ENCODE results near the gene HBS1L.

DNA sequence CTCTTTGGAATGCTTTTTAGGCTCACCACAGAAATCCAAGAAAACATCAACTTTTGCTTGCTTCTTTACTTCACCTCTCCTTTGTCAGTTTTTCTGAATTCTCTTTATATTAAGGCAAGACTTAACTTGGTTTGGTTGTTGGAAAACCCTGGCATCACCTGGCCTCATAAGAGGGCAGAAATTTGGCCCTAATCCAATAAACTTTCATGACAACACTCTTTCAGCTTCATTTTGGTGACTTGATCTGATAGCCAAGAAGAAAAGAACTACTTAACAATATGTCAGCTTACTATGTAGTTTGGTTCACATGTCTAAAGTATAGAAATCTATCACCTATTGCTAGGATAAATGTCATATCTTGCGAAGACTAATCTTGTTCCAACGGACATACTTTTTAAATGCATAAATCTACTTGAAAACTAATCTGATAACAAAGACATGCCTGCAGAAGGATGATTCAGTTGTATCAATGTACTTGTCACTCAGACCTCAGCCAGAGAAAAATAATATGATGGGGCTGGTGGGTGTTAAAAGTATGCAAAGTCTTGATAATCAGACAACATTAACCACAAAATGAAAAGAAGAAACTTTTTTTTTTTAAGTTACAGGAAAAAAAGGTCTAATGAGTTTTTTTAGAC lies 19.3 kb upstream of the HBS1L start:
- TF ChIP-seq, protein P1, sequence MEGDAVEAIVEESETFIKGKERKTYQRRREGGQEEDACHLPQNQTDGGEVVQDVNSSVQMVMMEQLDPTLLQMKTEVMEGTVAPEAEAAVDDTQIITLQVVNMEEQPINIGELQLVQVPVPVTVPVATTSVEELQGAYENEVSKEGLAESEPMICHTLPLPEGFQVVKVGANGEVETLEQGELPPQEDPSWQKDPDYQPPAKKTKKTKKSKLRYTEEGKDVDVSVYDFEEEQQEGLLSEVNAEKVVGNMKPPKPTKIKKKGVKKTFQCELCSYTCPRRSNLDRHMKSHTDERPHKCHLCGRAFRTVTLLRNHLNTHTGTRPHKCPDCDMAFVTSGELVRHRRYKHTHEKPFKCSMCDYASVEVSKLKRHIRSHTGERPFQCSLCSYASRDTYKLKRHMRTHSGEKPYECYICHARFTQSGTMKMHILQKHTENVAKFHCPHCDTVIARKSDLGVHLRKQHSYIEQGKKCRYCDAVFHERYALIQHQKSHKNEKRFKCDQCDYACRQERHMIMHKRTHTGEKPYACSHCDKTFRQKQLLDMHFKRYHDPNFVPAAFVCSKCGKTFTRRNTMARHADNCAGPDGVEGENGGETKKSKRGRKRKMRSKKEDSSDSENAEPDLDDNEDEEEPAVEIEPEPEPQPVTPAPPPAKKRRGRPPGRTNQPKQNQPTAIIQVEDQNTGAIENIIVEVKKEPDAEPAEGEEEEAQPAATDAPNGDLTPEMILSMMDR (IDR thresholded peaks at IDR 0.05; ENCODE audit: borderline replicate concordance, extremely low read depth, low read length, poor library complexity, severe bottlenecking), result no peak
- no peak for TF ChIP-seq EZH2 (IDR thresholded peaks at IDR 0.05; ENCODE audit: borderline replicate concordance, low read depth, low read length, severe bottlenecking)

All from DND-41 (cell line).